ENCODE measurements around the gene HBD. TPM values are rescaled to one million over a fixed set of nuclear protein-coding genes. Genes with fewer than 3 reads are reported as not detected.

The HBD gene
- total RNA-seq, 1 donor, result not detected

DNA sequence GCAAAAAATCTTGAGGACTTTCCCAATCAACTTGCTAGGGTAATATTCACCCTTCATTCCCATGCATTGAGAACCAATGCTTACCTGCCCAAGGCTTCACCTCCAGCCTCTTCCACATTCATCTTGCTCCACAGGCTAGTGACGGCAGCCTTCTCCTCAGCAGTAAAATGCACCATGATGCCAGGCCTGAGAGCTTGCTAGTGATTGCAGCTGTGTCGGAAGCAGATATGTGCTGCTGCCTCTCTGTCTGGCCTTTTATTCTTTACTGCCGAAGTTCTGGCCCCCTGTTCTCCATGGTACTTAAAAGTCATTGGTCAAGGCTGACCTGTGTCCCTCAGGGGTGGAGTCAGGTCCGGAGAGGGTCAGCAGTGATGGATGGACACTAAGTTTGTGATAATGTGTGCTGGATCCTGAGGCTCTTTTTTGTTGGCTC lies 35.4 kb upstream of the HBD start, which contains the start of gene HBE1:
HBE1 (minus strand) TSS at position 231 of the 433 bp plus-strand sequence; CDS start at position 176, 55 bp downstream.
- H2AFZ ChIP-seq (ENCODE audit: low read length), result peak within 1 kb of the TSS; percentile 6
- H4K20me1 ChIP-seq (ENCODE audit: insufficient read depth, low read length), result no peaks in the 10 kb centered on the region
- H3K4me3 ChIP-seq (ENCODE audit: insufficient read depth, low read length), result no peak within 1 kb of the TSS
- H3K27ac ChIP-seq (ENCODE audit: low read depth, low read length), result no peak within 1 kb of the TSS
- no peaks in the 10 kb centered on the region for H3K27me3 ChIP-seq (ENCODE audit: insufficient read depth, low read length)
- H3K79me2 ChIP-seq (ENCODE audit: insufficient read depth, low read length), result no peaks in the 10 kb centered on the region
- H3K4me2 ChIP-seq (ENCODE audit: insufficient read depth, low read length), result no peak within 1 kb of the TSS
- no peaks in the 10 kb centered on the region for H3K4me1 ChIP-seq (ENCODE audit: insufficient read depth, low read length)
- no peaks in the 10 kb centered on the region for H3K9me3 ChIP-seq (ENCODE audit: low read depth, low read length)
- TF ChIP-seq, protein P1, sequence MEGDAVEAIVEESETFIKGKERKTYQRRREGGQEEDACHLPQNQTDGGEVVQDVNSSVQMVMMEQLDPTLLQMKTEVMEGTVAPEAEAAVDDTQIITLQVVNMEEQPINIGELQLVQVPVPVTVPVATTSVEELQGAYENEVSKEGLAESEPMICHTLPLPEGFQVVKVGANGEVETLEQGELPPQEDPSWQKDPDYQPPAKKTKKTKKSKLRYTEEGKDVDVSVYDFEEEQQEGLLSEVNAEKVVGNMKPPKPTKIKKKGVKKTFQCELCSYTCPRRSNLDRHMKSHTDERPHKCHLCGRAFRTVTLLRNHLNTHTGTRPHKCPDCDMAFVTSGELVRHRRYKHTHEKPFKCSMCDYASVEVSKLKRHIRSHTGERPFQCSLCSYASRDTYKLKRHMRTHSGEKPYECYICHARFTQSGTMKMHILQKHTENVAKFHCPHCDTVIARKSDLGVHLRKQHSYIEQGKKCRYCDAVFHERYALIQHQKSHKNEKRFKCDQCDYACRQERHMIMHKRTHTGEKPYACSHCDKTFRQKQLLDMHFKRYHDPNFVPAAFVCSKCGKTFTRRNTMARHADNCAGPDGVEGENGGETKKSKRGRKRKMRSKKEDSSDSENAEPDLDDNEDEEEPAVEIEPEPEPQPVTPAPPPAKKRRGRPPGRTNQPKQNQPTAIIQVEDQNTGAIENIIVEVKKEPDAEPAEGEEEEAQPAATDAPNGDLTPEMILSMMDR (IDR thresholded peaks at IDR 0.05; ENCODE audit: extremely low read depth, low read depth, low read length), result no peak
- DNase-seq (ENCODE audit: insufficient read length, low spot score, missing footprints), result no peak
- no peaks in the 10 kb centered on the region for H3K36me3 ChIP-seq (ENCODE audit: insufficient read depth, low read length)

DNA sequence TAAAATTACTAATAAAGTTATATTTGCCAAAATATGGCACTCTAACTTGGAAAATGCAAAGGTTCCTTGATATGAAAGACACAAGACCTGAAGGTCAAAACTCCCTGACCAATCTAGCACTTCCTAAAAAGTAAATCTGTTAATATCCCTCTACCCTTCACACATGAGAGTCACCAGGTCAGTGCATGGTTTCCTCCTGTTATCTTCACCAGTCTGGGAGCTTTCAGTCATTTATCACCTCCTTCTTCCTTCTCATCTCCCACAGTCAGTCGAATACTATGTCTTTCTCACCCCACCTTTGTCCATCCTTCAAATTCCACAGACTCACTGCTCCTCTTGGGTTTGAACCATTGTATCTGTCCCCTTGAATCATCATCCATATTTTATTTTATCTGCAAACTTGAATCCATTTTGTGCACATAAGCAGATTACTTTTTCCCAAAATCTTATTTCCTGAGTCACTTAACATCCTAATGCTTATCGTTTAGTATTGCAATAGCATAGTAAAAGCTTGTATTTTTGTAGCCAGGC lies 32.8 kb upstream of the HBD start:
- Histone ChIP-seq H3K27me3 (ENCODE audit: insufficient read depth, low read length) (no peaks in the 10 kb centered on the region), H3K4me3 (ENCODE audit: insufficient read depth, low read length) (no peak overlapping the region), H4K20me1 (ENCODE audit: insufficient read depth, low read length) (no peaks in the 10 kb centered on the region), H3K79me2 (ENCODE audit: insufficient read depth, low read length) (no peaks in the 10 kb centered on the region), H2AFZ (ENCODE audit: low read length) (no peak overlapping the region), H3K9me3 (ENCODE audit: low read depth, low read length) (no peaks in the 10 kb centered on the region), H3K36me3 (ENCODE audit: insufficient read depth, low read length) (no peaks in the 10 kb centered on the region), H3K27ac (ENCODE audit: low read depth, low read length) (no peak overlapping the region), H3K4me2 (ENCODE audit: insufficient read depth, low read length) (no peak overlapping the region), H3K4me1 (ENCODE audit: insufficient read depth, low read length) (no peaks in the 10 kb centered on the region)
- TF ChIP-seq, protein P1 (IDR thresholded peaks at IDR 0.05; ENCODE audit: extremely low read depth, low read depth, low read length), result no peak
- no peak for DNase-seq (ENCODE audit: insufficient read length, low spot score, missing footprints)

DNA sequence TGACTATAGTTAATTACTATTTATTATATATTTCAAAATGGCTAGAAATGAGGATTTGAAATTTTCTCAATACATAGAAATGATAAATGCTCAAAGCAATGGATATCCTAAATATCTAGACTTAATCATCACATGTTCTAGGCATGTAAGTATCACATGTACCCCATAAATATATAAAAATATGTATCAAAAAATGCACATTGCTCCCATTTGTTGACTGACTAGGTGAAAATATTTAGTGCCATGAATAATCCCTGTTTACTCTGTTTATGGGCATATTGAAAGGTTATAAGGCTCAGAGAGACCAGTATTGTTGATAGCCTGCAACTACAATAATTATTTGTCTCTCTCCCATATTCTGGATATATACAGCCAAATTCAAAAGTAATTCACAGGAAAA lies 32.3 kb upstream of the HBD start:
- H2AFZ ChIP-seq (ENCODE audit: low read length), result no peak overlapping the region
- no peaks in the 10 kb centered on the region for H3K79me2 ChIP-seq (ENCODE audit: insufficient read depth, low read length)
- H3K27me3 ChIP-seq (ENCODE audit: insufficient read depth, low read length), result no peaks in the 10 kb centered on the region
- H3K9me3 ChIP-seq (ENCODE audit: low read depth, low read length), result no peaks in the 10 kb centered on the region
- H3K36me3 ChIP-seq (ENCODE audit: insufficient read depth, low read length), result no peaks in the 10 kb centered on the region
- no peaks in the 10 kb centered on the region for H4K20me1 ChIP-seq (ENCODE audit: insufficient read depth, low read length)
- H3K4me2 ChIP-seq (ENCODE audit: insufficient read depth, low read length), result no peak overlapping the region
- no peaks in the 10 kb centered on the region for H3K4me1 ChIP-seq (ENCODE audit: insufficient read depth, low read length)
- TF ChIP-seq, protein P1 (IDR thresholded peaks at IDR 0.05; ENCODE audit: extremely low read depth, low read depth, low read length), result no peak
- no peak for DNase-seq (ENCODE audit: insufficient read length, low spot score, missing footprints)
- no peak overlapping the region for H3K4me3 ChIP-seq (ENCODE audit: insufficient read depth, low read length)
- no peak overlapping the region for H3K27ac ChIP-seq (ENCODE audit: low read depth, low read length)

DNA sequence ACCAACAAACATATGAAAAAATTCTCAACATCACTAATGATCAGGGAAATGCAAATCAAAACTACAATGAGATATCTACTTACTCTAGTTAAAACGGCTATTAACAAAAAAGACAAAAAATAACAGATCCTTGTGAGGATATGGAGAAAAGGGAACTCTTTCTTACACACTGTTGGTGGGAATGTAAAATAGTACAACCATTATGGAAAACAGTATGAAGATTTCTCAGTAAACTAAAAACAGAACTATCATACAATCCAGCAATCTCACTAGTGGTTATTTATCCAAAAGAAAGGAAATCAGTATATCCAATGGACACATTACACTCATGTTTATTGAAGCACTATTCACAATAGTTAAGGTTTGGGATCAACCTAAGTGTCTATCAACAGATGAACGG lies 31.5 kb upstream of the HBD start:
- no peaks in the 10 kb centered on the region for H3K36me3 ChIP-seq (ENCODE audit: insufficient read depth, low read length)
- TF ChIP-seq, protein P1 (IDR thresholded peaks at IDR 0.05; ENCODE audit: extremely low read depth, low read depth, low read length), result no peak
- H3K27me3 ChIP-seq (ENCODE audit: insufficient read depth, low read length), result no peaks in the 10 kb centered on the region
- no peak overlapping the region for H2AFZ ChIP-seq (ENCODE audit: low read length)
- no peaks in the 10 kb centered on the region for H3K79me2 ChIP-seq (ENCODE audit: insufficient read depth, low read length)
- H3K4me1 ChIP-seq (ENCODE audit: insufficient read depth, low read length), result no peaks in the 10 kb centered on the region
- no peak overlapping the region for H3K27ac ChIP-seq (ENCODE audit: low read depth, low read length)
- no peaks in the 10 kb centered on the region for H3K9me3 ChIP-seq (ENCODE audit: low read depth, low read length)
- no peak overlapping the region for H3K4me3 ChIP-seq (ENCODE audit: insufficient read depth, low read length)
- no peaks in the 10 kb centered on the region for H4K20me1 ChIP-seq (ENCODE audit: insufficient read depth, low read length)
- no peak for DNase-seq (ENCODE audit: insufficient read length, low spot score, missing footprints)
- H3K4me2 ChIP-seq (ENCODE audit: insufficient read depth, low read length), result no peak overlapping the region

Measured in osteoblast (primary cell).